Liver (tissue), 3 donors: ENCODE measurements around the gene MLKL.

Source experiments
- CTCF ChIP-seq: fragments of 150-350 bp; IDR thresholded peaks from 2 replicates; pipeline ENCODE4 v1.5.1; 2017; ENCODE audit warnings: improper control_type of control experiment, low read depth, low read length; ENCODE audit not compliant: missing input control
- EGR1 ChIP-seq, 2 donors: IDR thresholded peaks; 2 replicates each; pipeline ENCODE4 v1.6.1; 2016 to 2018; ENCODE audit warnings: antibody characterized with exemption in 2 of 2, low read depth in 2 of 2
- JUND ChIP-seq, 2 donors: IDR thresholded peaks; 2 replicates each; pipeline ENCODE4 v1.6.1; 2016; ENCODE audit warnings: antibody characterized with exemption in 2 of 2
- SP1 ChIP-seq: IDR thresholded peaks from 2 replicates; pipeline ENCODE4 v1.6.1; 2018; ENCODE audit warnings: antibody characterized with exemption, mild to moderate bottlenecking
- donor health status: healthy.
- donor health status: healthy.

DNA sequence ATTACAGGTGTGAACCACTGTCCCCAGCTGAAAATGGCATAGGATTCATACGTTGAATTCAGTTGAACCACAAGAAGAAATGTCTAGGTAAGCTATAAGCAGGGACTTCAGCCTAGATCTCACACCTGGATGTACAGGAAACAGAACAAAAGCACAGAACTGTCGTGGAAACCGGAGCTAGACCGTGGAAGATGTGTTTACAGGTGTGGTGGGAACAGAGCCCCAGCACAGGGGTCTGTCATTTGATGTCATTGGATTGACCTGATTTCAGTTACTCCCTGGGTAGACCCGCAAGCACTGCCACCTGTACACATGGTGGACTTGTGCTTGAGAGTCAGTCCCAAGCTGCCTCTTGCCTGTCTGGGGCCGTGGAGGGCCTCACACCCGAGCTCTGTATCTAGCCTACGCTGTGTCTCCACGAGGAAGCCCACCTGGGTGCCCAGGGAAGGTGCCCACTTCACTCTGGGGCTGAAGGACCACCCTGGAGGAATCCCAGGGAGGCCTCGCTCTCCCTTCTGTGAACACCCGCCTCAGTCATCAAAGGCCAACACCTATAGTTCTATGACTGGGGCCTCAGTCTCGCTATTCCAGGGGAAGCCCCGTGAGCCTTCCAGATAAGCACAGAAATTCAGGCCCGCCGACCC, 32.2 kb upstream of the MLKL start:
- no peak for TF ChIP-seq CTCF
- no peak for TF ChIP-seq JUND (IDR thresholded peaks at IDR 0.05)
- no peak for TF ChIP-seq EGR1 (IDR thresholded peaks at IDR 0.05; ENCODE audit: low read depth in 2 of 2)
- no peak for TF ChIP-seq SP1
